ENCODE data around the gene SLC28A1. TPM values are rescaled to one million over a fixed set of nuclear protein-coding genes. Genes with fewer than 3 reads are reported as not detected.

SLC28A1 gene
- total RNA-seq, 1 experiment from 2014 or later = 0.13 TPM

DNA sequence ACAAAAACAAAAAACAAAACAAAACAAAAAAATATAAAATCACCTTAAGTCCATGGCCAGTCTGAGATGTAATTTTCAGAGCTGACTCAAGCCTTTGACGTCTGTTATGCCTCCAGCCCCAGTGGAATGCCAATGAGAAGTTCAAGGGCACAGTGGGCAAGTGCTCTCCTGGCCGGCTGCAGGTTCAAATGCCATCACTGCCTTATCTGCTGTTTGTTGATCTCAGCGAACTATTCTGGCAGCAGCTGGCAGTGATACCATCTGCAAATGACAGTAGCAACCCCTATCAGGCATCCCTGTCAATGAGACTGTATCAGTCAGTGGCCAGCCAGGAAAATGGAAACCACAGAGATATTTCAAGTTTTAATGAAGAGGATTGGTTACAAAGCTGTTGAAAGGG lies 86.4 kb downstream of the SLC28A1 start:
- peaks cover 5% of the 10 kb centered on the region for H3K27me3 Mint-ChIP-seq (ENCODE audit: low read depth)
- H3K4me1 ChIP-seq (ENCODE audit: insufficient read depth, low read length) = peaks cover 7% of the 10 kb centered on the region; the same call in 1 of the 2 replicates

More for the DNA sequence above, 86.4 kb downstream of the SLC28A1 start:
- Histone ChIP-seq H3K27me3 (ENCODE audit: insufficient read depth, low read length) (no peaks in the 10 kb centered on the region), H3K79me1 (ENCODE audit: insufficient read depth, low read depth, low read length, poor library complexity, severe bottlenecking) (no peaks in the 10 kb centered on the region), H2BK120ac (ENCODE audit: low read depth, low read length, poor library complexity, severe bottlenecking) (no peak overlapping the region), H3K18ac (ENCODE audit: insufficient read length, low read depth, low read length) (no peak overlapping the region), H3K9ac (ENCODE audit: extremely low read depth, insufficient read length, low read length) (no peak overlapping the region), H3K4me2 (ENCODE audit: insufficient read depth, insufficient read length, low read length) (no peak overlapping the region), H3K9me3 (ENCODE audit: control insufficient read depth, low read depth, low read length) (no peaks in the 10 kb centered on the region), H2AFZ (ENCODE audit: low read length) (no peak overlapping the region), H3K27ac (ENCODE audit: insufficient read length, low read depth, low read length) (no peak overlapping the region), H3K23ac (ENCODE audit: insufficient read length, low read depth, low read length) (no peak overlapping the region), H3K79me2 (ENCODE audit: insufficient read depth, low read length) (no peaks in the 10 kb centered on the region), H4K91ac (ENCODE audit: insufficient read length, low read depth, low read length) (no peak overlapping the region), H3T11ph (ENCODE audit: low read length) (no peak overlapping the region), H4K8ac (replicated peaks; ENCODE audit: insufficient read length, low read depth, low read length) (no peak overlapping the region), H2BK15ac (ENCODE audit: low read depth, low read length) (no peak overlapping the region), H2BK5ac (ENCODE audit: insufficient read length, low read length) (no peak overlapping the region), H2BK12ac (ENCODE audit: insufficient read length, low read depth, low read length) (no peak overlapping the region), H2BK20ac (ENCODE audit: low read depth, low read length, poor library complexity, severe bottlenecking) (no peak overlapping the region), H3K14ac (ENCODE audit: insufficient read depth, low read length) (no peak overlapping the region), H4K20me1 (ENCODE audit: control insufficient read depth, insufficient read depth, insufficient read length) (no peaks in the 10 kb centered on the region), H3K4ac (ENCODE audit: low read depth, low read length) (no peak overlapping the region), H3K23me2 (ENCODE audit: insufficient read length, low read depth, low read length, poor library complexity, severe bottlenecking) (no peaks in the 10 kb centered on the region), H3K56ac (ENCODE audit: insufficient read length, low read depth, low read length) (no peak overlapping the region), H2AK5ac (ENCODE audit: insufficient read length, low read length) (no peak overlapping the region), H4K5ac (ENCODE audit: insufficient read length, low read depth, low read length) (no peak overlapping the region)
- peaks cover 8 to 23% (median 8%) of the 10 kb centered on the region in 3 experiments for H3K36me3 Mint-ChIP-seq (ENCODE audit: insufficient read depth in 1 of 3, low read depth in 3 of 3)
- H3K9me3 Mint-ChIP-seq = peaks cover 12 to 17% of the 10 kb centered on the region in 2 experiments
- no peak overlapping the region for H3K4me3 Mint-ChIP-seq
- no peak for DNase-seq
- H3K4me1 Mint-ChIP-seq = peaks cover 14 to 16% of the 10 kb centered on the region in 2 experiments
- H3K27ac Mint-ChIP-seq = no peak overlapping the region
- WGBS (ENCODE audit: extremely low coverage, insufficient read length, low lambda C conversion rate) = no CpG with 5 or more reads among the region's 3 CpGs
- TF ChIP-seq, protein P1, sequence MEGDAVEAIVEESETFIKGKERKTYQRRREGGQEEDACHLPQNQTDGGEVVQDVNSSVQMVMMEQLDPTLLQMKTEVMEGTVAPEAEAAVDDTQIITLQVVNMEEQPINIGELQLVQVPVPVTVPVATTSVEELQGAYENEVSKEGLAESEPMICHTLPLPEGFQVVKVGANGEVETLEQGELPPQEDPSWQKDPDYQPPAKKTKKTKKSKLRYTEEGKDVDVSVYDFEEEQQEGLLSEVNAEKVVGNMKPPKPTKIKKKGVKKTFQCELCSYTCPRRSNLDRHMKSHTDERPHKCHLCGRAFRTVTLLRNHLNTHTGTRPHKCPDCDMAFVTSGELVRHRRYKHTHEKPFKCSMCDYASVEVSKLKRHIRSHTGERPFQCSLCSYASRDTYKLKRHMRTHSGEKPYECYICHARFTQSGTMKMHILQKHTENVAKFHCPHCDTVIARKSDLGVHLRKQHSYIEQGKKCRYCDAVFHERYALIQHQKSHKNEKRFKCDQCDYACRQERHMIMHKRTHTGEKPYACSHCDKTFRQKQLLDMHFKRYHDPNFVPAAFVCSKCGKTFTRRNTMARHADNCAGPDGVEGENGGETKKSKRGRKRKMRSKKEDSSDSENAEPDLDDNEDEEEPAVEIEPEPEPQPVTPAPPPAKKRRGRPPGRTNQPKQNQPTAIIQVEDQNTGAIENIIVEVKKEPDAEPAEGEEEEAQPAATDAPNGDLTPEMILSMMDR (conservative IDR thresholded peaks at IDR 0.05) = no peak

All from H9 (cell line).